Measurements from ENCODE around the gene DDX42.
"Not testable (repeated sequence)": the region's sequence is repeated elsewhere in the genome, so short reads cannot be mapped to it uniquely, and the experiment has no call there.

DNA sequence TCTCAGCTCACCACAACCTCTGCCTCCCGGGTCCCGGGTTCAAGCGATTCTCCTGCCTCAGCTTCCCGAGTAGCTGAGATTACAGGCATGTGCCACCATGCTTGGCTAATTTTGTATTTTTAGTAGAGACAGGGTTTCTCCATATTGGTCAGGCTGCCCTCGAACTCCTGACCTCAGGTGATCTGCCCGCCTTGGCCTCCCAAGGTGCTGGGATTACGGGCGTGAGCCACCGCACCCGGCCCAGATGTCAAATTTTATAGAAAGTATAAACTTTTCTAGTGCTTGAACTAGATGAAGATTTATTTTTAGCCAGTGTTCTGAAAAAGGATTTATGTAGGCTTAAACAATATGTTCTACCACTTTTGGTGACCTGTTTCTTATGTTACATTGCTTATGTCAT is 22.4 kb downstream of the DDX42 start:
- TF ChIP-seq, protein P1, sequence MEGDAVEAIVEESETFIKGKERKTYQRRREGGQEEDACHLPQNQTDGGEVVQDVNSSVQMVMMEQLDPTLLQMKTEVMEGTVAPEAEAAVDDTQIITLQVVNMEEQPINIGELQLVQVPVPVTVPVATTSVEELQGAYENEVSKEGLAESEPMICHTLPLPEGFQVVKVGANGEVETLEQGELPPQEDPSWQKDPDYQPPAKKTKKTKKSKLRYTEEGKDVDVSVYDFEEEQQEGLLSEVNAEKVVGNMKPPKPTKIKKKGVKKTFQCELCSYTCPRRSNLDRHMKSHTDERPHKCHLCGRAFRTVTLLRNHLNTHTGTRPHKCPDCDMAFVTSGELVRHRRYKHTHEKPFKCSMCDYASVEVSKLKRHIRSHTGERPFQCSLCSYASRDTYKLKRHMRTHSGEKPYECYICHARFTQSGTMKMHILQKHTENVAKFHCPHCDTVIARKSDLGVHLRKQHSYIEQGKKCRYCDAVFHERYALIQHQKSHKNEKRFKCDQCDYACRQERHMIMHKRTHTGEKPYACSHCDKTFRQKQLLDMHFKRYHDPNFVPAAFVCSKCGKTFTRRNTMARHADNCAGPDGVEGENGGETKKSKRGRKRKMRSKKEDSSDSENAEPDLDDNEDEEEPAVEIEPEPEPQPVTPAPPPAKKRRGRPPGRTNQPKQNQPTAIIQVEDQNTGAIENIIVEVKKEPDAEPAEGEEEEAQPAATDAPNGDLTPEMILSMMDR (IDR thresholded peaks at IDR 0.05) = not testable (repeated sequence)
- not testable (repeated sequence) for TF ChIP-seq POLR2A (IDR thresholded peaks at IDR 0.05)
